K562 (cell line): ENCODE results near the gene TRIM3. TPM values are rescaled to one million over a fixed set of nuclear protein-coding genes. Genes with fewer than 3 reads are reported as not detected.

Experiments
- ATAC-seq: fragments of 200-7000 bp; cut with Tn5 transposase; 3 replicates; pipeline ENCODE4 v1.9.1; 2020; ENCODE audit warnings: moderate library complexity
- BruUV-seq: library from RNA; stranded (reverse); fragments of 400-500 nt; replicated peaks from 2 replicates; lab custom pipeline; 2021; lab: Mats Ljungman, UMichigan
- CTCF ChIA-PET: fragments of 300-600 bp; formaldehyde crosslinking; extraction: SDS; loops from one replicate; lab custom pipeline; 2021; ENCODE audit warnings: low intra/inter-chr PET ratio; lab: Yijun Ruan, JAX
- POLR2A ChIA-PET: fragments of 300-600, 350-650 bp; sonication (Branson Sonifier 250); formaldehyde crosslinking; extraction: SDS; loops from one replicate; lab custom pipeline; 2021; ENCODE audit warnings: antibody characterized with exemption, inconsistent platforms; lab: Yijun Ruan, JAX
- DNase-seq, 4 experiments: peaks; one replicate each; pipeline versions ENCODE4 v3.0.0 to v3.0.0-alpha.2; 2011 to 2018; ENCODE audit warnings: low spot score in 3 of 4, mixed read lengths in 3 of 4; ENCODE audit errors: extremely low read depth in 1 of 4
- FAIRE-seq: peaks from 2 replicates; lab custom pipeline; 2011; peaks lifted over from hg19 to GRCh38; lab: Jason Lieb, UNC
- H2AFZ ChIP-seq: 2 replicates; pipeline ENCODE4 v1.6.0; 2011; ENCODE audit warnings: low read depth, low read length, control low read depth, inconsistent platforms
- H3K27ac ChIP-seq: fragments of 200-600 bp; 3 replicates; pipeline ENCODE4 v1.8.0; 2011; ENCODE audit warnings: low read depth, mild to moderate bottlenecking, control low read depth, inconsistent platforms, low read length, moderate library complexity, mixed read lengths; ENCODE audit errors: extremely low read depth
- H3K27me3 ChIP-seq, 2 experiments: fragments of 300-600 bp in 1 of 2; 2 replicates in 1 of 2; 3 replicates in 1 of 2; pipeline versions ENCODE4 v1.6.0 to v1.8.0; 2011; ENCODE audit warnings: inconsistent platforms in 2 of 2, low read length in 2 of 2, mild to moderate bottlenecking in 1 of 2, mixed read lengths in 1 of 2, moderate library complexity in 1 of 2; ENCODE audit not compliant: control insufficient read depth in 2 of 2, insufficient read depth in 2 of 2
- H3K36me3 ChIP-seq: fragments of 300-600 bp; 3 replicates; pipeline ENCODE4 v1.8.0; 2011; ENCODE audit warnings: mild to moderate bottlenecking, low read length, inconsistent platforms; ENCODE audit not compliant: control insufficient read depth, insufficient read depth
- H3K4me1 ChIP-seq, 2 experiments: fragments of 200-600 bp in 1 of 2; replicated peaks in 1 of 2; 2 replicates in 1 of 2; 3 replicates in 1 of 2; pipeline versions ENCODE4 v1.5.1 to v1.8.0; 2011; ENCODE audit warnings: inconsistent platforms in 2 of 2, low read length in 2 of 2, mild to moderate bottlenecking in 1 of 2, mixed read lengths in 1 of 2, moderate library complexity in 1 of 2; ENCODE audit not compliant: control insufficient read depth in 2 of 2, insufficient read depth in 2 of 2
- H3K4me2 ChIP-seq: 2 replicates; pipeline ENCODE4 v1.6.1; 2011; ENCODE audit warnings: low read length, control low read depth, inconsistent platforms, mixed read lengths; ENCODE audit not compliant: insufficient read depth
- H3K4me3 ChIP-seq: fragments of 200-600 bp; sonication (generic), shearing (Covaris generic); 2 replicates; pipeline ENCODE4 v1.5.1; 2016; ENCODE audit warnings: control low read depth, inconsistent platforms
- H3K79me2 ChIP-seq: fragments of 200-600 bp; 3 replicates; pipeline ENCODE4 v1.8.0; 2011; ENCODE audit warnings: low read length, inconsistent platforms; ENCODE audit not compliant: control insufficient read depth, insufficient read depth
- H3K9ac ChIP-seq, 2 experiments: 2 replicates each; pipeline versions ENCODE4 v1.6.0 to v1.6.1; 2011; ENCODE audit warnings: low read depth in 2 of 2, low read length in 2 of 2, control low read depth in 1 of 2, inconsistent platforms in 1 of 2, mild to moderate bottlenecking in 1 of 2, mixed read lengths in 1 of 2; ENCODE audit not compliant: insufficient read depth in 1 of 2
- H3K9me1 ChIP-seq: one replicate; pipeline ENCODE4 v1.6.0; 2011; ENCODE audit warnings: inconsistent platforms, mild to moderate bottlenecking, low read length, moderate library complexity; ENCODE audit not compliant: control insufficient read depth, insufficient read depth
- H3K9me3 ChIP-seq: replicated peaks from 2 replicates; pipeline ENCODE4 v1.5.1; 2011; ENCODE audit warnings: low read depth, low read length, inconsistent platforms; ENCODE audit not compliant: control insufficient read depth, insufficient read depth
- H4K20me1 ChIP-seq: replicated peaks from 2 replicates; pipeline ENCODE4 v1.6.1; 2011; ENCODE audit warnings: low read length, inconsistent platforms, mixed read lengths; ENCODE audit not compliant: control insufficient read depth, insufficient read depth
- DIDO1 ChIP-seq: fragments of 450-650 bp; IDR thresholded peaks from 2 replicates; pipeline ENCODE4 v1.6.1; 2016; ENCODE audit warnings: low read depth, missing biosample characterization, missing genetic modification characterization
- HMGN3 ChIP-seq: IDR thresholded peaks from 2 replicates; pipeline ENCODE4 v1.6.1; 2011; ENCODE audit warnings: borderline replicate concordance, low read depth, mild to moderate bottlenecking, mixed read lengths, low read length; ENCODE audit not compliant: insufficient read length; ENCODE audit errors: extremely low read depth
- MCM5 ChIP-seq: fragments of 450-650 bp; IDR thresholded peaks from 2 replicates; pipeline ENCODE4 v1.6.1; 2016; ENCODE audit warnings: low read depth
- SAFB2 ChIP-seq: fragments of 200-400 bp; formaldehyde crosslinking; IDR thresholded peaks from 2 replicates; pipeline ENCODE4 v1.6.1; 2018; ENCODE audit warnings: borderline replicate concordance, low read length, low read depth, moderate library complexity; ENCODE audit not compliant: severe bottlenecking
- ZBTB49 ChIP-seq: sonication (generic); formaldehyde crosslinking; IDR thresholded peaks from 2 replicates; pipeline ENCODE4 v1.8.0; 2022; ENCODE audit warnings: missing genetic modification reagents, mild to moderate bottlenecking, borderline replicate concordance
- ZFPM2 ChIP-seq: fragments of 250-450 bp; sonication (Bioruptor Pico); IDR thresholded peaks from 2 replicates; pipeline ENCODE4 v1.5.1; 2022; ENCODE audit warnings: mild to moderate bottlenecking
- ZNF311 ChIP-seq: fragments of 250-450 bp; sonication (Bioruptor Pico); IDR thresholded peaks from 2 replicates; pipeline ENCODE4 v1.4.0; 2020; ENCODE audit warnings: mild to moderate bottlenecking, moderate library complexity
- WGBS: fragments of 100-300 bp; shearing (Covaris generic); methylation state at CpG from one replicate; pipeline ENCODE4 v1.1.6; 2016; ENCODE audit warnings: low coverage, mixed read lengths; ENCODE audit not compliant: insufficient coverage; ENCODE audit errors: missing lambda C conversion rate; 5-methylcytosine and 5-hydroxymethylcytosine counted together
- in situ Hi-C: fragments of 300-500 bp; cut with MboI; formaldehyde crosslinking; loops from 4 replicates; pipeline ENCODE4 v1.15.0; 2018; ENCODE audit warnings: inconsistent platforms, mixed read lengths
- intact Hi-C: fragments of 100-400 bp; cut with micrococcal nuclease; formaldehyde crosslinking; loops from 2 replicates; pipeline ENCODE4 v1.14.2; 2022
- polyA plus RNA-seq, 8 experiments: library from polyadenylated mRNA; depleted of rRNA in 4 of 8; stranded (reverse) in 5 of 8; unstranded in 3 of 8; fragments of >200 nt; fragmentation: Nextera tagmentation in 2 of 8; fragmentation: Illumina TruSeq in 1 of 8; extraction: Ambion mirVana in 2 of 8; extraction: Trizol in 1 of 8; gene quantifications; 2 replicates each; pipeline versions ENCODE4 v1.2.1 to v1.2.3, GENCODE V29; 2011 to 2014; ENCODE audit warnings: inconsistent platforms in 1 of 8, missing spikeins in 1 of 8
- total RNA-seq, 7 experiments: library from RNA; depleted of rRNA in 6 of 7; stranded (reverse); fragments of >200 nt in 6 of 7; fragmentation: Illumina TruSeq in 2 of 7; extraction: Trizol in 2 of 7; gene quantifications; 2 replicates each; pipeline versions ENCODE4 v1.2.1 to v1.2.3, GENCODE V29; 2011 to 2021; ENCODE audit warnings: low replicate concordance in 1 of 7

Gene TRIM3
- total and polyA plus RNA-seq, 9 of the 15 experiments (the other 6 are each of a cell fraction or from before 2014, with no cell fraction given) = 0.45 to 9.2 (median 4.7) TPM

- no peak for TF ChIP-seq DIDO1
These were observed 31.3 kb downstream of the TRIM3 start (continued) for GRCh38 chr11:6442441-6442840.

- H3K4me1 ChIP-seq = peaks cover 10 to 12% of the 10 kb centered on the region in 2 experiments; a peak in 3 of 5 replicates
- ATAC-seq (no peak), DNase-seq (no peak), FAIRE-seq (no peak)
- H3K27ac ChIP-seq = no peak within 1 kb of the TSS
- no peaks in the 10 kb centered on the region for H3K36me3 ChIP-seq
- POLR2A ChIA-PET = interaction anchor here (0.9 to 2.1 kb wide), 2 partner anchors 11 to 58 kb away, joined by 5 to 7 read pairs; no protein-coding TSS in a partner anchor
- no peak within 1 kb of the TSS for H3K4me3 ChIP-seq
- 25% methylated on average over 3 of the region's 3 CpGs for WGBS
- no peak within 1 kb of the TSS for H3K4me2 ChIP-seq
- TF ChIP-seq ZFPM2 (CRISPR knock-in tag) (no peak), HMGN3 (no peak), ZBTB49 (CRISPR knock-in tag) (no peak), MCM5 (no peak), SAFB2 (no peak), ZNF311 (CRISPR knock-in tag) (no peak)
- CTCF ChIA-PET = no interaction called here
- H3K79me2 ChIP-seq = no peaks in the 10 kb centered on the region
- H3K9me3 ChIP-seq = no peaks in the 10 kb centered on the region
- no TSS peak for BruUV-seq
- no peaks in the 10 kb centered on the region for H3K9me1 ChIP-seq
- H3K27me3 ChIP-seq = peaks cover 2 to 8% of the 10 kb centered on the region in 2 experiments; a peak in 1 of 5 replicates
- H4K20me1 ChIP-seq = no peaks in the 10 kb centered on the region
- H2AFZ ChIP-seq = no peak within 1 kb of the TSS
- peak within 1 kb of the TSS in 1 of 2 experiments; percentile 45; a peak in 1 of 4 replicates for H3K9ac ChIP-seq
- in situ Hi-C loops = loop anchor here (5.0 kb wide), 1 partner anchor 64 kb away; no protein-coding TSS in a partner anchor
- intact Hi-C loops = loop anchor here (5.0 kb wide), 1 partner anchor 261 kb away; no protein-coding TSS in a partner anchor
These were observed 32.8 kb downstream of the TRIM3 start, which contains the start of gene HPX for GRCh38 chr11:6440906-6441358. Gene HPX (minus strand): TSS chr11:6440987. CDS start chr11:6440963, 24 bp downstream.
